ENCODE results near the gene PHTF2.

DNA sequence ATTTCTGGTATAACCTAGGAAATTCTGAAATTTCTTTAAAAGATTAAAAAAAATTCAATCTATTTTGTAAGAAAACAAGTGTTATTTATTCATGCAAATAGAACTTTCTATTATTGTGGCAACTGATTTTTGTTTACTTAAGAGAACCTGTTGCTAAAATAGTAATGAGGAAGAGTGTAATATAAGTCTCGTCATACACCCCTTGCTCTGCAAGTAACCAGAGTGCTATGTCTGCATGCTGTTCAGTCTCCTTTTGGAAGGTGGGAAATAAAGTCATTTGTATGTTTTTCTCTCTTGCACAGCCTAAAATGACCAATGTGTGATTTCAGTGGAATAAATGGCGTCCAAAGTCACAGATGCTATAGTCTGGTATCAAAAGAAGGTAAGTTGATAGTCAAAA, 41.3 kb downstream of the PHTF2 start:
- TF ChIP-seq POLR2A (IDR thresholded peaks at IDR 0.05; ENCODE audit: extremely low read depth, insufficient read length) (no peak), MYC (IDR thresholded peaks at IDR 0.05; ENCODE audit: low read depth, low read length) (no peak)
- TF ChIP-seq, protein P1, sequence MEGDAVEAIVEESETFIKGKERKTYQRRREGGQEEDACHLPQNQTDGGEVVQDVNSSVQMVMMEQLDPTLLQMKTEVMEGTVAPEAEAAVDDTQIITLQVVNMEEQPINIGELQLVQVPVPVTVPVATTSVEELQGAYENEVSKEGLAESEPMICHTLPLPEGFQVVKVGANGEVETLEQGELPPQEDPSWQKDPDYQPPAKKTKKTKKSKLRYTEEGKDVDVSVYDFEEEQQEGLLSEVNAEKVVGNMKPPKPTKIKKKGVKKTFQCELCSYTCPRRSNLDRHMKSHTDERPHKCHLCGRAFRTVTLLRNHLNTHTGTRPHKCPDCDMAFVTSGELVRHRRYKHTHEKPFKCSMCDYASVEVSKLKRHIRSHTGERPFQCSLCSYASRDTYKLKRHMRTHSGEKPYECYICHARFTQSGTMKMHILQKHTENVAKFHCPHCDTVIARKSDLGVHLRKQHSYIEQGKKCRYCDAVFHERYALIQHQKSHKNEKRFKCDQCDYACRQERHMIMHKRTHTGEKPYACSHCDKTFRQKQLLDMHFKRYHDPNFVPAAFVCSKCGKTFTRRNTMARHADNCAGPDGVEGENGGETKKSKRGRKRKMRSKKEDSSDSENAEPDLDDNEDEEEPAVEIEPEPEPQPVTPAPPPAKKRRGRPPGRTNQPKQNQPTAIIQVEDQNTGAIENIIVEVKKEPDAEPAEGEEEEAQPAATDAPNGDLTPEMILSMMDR (IDR thresholded peaks at IDR 0.05; ENCODE audit: low read depth, low read length): no peak
- TF ChIP-seq, protein P2, sequence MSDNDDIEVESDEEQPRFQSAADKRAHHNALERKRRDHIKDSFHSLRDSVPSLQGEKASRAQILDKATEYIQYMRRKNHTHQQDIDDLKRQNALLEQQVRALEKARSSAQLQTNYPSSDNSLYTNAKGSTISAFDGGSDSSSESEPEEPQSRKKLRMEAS (IDR thresholded peaks at IDR 0.05; ENCODE audit: low read depth, low read length): no peak

Measured in NB4 (cell line).